ENCODE results near the gene CHID1. TPM values are rescaled to one million over a fixed set of nuclear protein-coding genes. Genes with fewer than 3 reads are reported as not detected.

The CHID1 gene
- total and polyA plus RNA-seq, 9 of the 15 experiments (the other 6 are each of a cell fraction or from before 2014, with no cell fraction given), result 15.1 to 108 (median 39.8) TPM

- TF ChIP-seq ZBTB33 (CRISPR knock-in tag; IDR thresholded peaks at IDR 0.05) (peak; percentile 96), MYC (IDR thresholded peaks at IDR 0.05; ENCODE audit: low read depth, low read length) (peak; percentile 86), MYC (CRISPR knock-in tag; IDR thresholded peaks at IDR 0.05; ENCODE audit: borderline replicate concordance, low read depth) (no peak), ARHGAP35 (IDR thresholded peaks at IDR 0.05; ENCODE audit: partially characterized antibody) (no peak), ERF (CRISPR knock-in tag; IDR thresholded peaks at IDR 0.05) (no peak), EP400 (IDR thresholded peaks at IDR 0.05) (peak; percentile 81), PYGO2 (tag; IDR thresholded peaks at IDR 0.05) (no peak), TFAP4 (CRISPR knock-in tag; IDR thresholded peaks at IDR 0.05; ENCODE audit: borderline replicate concordance) (peak; percentile 57; the same call in 1 of the 2 replicates)
- TF ChIP-seq, protein P1, sequence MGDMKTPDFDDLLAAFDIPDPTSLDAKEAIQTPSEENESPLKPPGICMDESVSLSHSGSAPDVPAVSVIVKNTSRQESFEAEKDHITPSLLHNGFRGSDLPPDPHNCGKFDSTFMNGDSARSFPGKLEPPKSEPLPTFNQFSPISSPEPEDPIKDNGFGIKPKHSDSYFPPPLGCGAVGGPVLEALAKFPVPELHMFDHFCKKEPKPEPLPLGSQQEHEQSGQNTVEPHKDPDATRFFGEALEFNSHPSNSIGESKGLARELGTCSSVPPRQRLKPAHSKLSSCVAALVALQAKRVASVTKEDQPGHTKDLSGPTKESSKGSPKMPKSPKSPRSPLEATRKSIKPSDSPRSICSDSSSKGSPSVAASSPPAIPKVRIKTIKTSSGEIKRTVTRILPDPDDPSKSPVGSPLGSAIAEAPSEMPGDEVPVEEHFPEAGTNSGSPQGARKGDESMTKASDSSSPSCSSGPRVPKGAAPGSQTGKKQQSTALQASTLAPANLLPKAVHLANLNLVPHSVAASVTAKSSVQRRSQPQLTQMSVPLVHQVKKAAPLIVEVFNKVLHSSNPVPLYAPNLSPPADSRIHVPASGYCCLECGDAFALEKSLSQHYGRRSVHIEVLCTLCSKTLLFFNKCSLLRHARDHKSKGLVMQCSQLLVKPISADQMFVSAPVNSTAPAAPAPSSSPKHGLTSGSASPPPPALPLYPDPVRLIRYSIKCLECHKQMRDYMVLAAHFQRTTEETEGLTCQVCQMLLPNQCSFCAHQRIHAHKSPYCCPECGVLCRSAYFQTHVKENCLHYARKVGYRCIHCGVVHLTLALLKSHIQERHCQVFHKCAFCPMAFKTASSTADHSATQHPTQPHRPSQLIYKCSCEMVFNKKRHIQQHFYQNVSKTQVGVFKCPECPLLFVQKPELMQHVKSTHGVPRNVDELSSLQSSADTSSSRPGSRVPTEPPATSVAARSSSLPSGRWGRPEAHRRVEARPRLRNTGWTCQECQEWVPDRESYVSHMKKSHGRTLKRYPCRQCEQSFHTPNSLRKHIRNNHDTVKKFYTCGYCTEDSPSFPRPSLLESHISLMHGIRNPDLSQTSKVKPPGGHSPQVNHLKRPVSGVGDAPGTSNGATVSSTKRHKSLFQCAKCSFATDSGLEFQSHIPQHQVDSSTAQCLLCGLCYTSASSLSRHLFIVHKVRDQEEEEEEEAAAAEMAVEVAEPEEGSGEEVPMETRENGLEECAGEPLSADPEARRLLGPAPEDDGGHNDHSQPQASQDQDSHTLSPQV (IDR thresholded peaks at IDR 0.05), result peak; percentile 40; the same call in 1 of the 2 replicates
These were observed 72.0 kb downstream of the CHID1 start (continued) for GRCh38 chr11:838441-839279.
